H9 (cell line): ENCODE measurements around the gene NAA60. TPM values are rescaled to one million over a fixed set of nuclear protein-coding genes. Genes with fewer than 3 reads are reported as not detected.

Experiments used
- DNase-seq: peaks from one replicate; pipeline ENCODE4 v3.0.0-alpha.2; 2017
- H2AFZ ChIP-seq: one replicate; pipeline ENCODE4 v1.6.1; 2013; ENCODE audit warnings: mild to moderate bottlenecking, low read length, control low read depth, moderate library complexity
- H2AK5ac ChIP-seq: 2 replicates; pipeline ENCODE4 v1.6.1; 2013; ENCODE audit warnings: low read length, control low read depth, mixed read lengths; ENCODE audit not compliant: insufficient read length
- H2BK120ac ChIP-seq: one replicate; pipeline ENCODE4 v1.6.1; 2013; ENCODE audit warnings: low read depth, mild to moderate bottlenecking, low read length, control low read depth, inconsistent platforms; ENCODE audit not compliant: poor library complexity, severe bottlenecking
- H2BK12ac ChIP-seq: 2 replicates; pipeline ENCODE4 v1.6.1; 2013; ENCODE audit warnings: low read length, control low read depth, mixed read lengths, low read depth; ENCODE audit not compliant: insufficient read length
- H2BK15ac ChIP-seq: 2 replicates; pipeline ENCODE4 v1.6.1; 2013; ENCODE audit warnings: low read depth, low read length, control low read depth
- H2BK20ac ChIP-seq: one replicate; pipeline ENCODE4 v1.6.1; 2013; ENCODE audit warnings: low read depth, mild to moderate bottlenecking, low read length, control low read depth, inconsistent platforms; ENCODE audit not compliant: poor library complexity, severe bottlenecking
- H2BK5ac ChIP-seq: 2 replicates; pipeline ENCODE4 v1.6.1; 2013; ENCODE audit warnings: low read length, control low read depth, mixed read lengths; ENCODE audit not compliant: insufficient read length
- H3K14ac ChIP-seq: 2 replicates; pipeline ENCODE4 v1.6.1; 2013; ENCODE audit warnings: low read length, control low read depth; ENCODE audit not compliant: insufficient read depth
- H3K18ac ChIP-seq: 2 replicates; pipeline ENCODE4 v1.6.1; 2013; ENCODE audit warnings: low read depth, mild to moderate bottlenecking, mixed read lengths, low read length, control low read depth; ENCODE audit not compliant: insufficient read length
- H3K23ac ChIP-seq: 2 replicates; pipeline ENCODE4 v1.6.1; 2013; ENCODE audit warnings: low read length, control low read depth, mixed read lengths, low read depth; ENCODE audit not compliant: insufficient read length
- H3K23me2 ChIP-seq: 2 replicates; pipeline ENCODE4 v1.6.1; 2013; ENCODE audit warnings: low read depth, mild to moderate bottlenecking, mixed read lengths, low read length, control low read depth; ENCODE audit not compliant: insufficient read length, poor library complexity, severe bottlenecking
- H3K27ac ChIP-seq: 2 replicates; pipeline ENCODE4 v1.5.1; 2013; ENCODE audit warnings: low read length, control low read depth, mixed read lengths, low read depth; ENCODE audit not compliant: insufficient read length
- H3K27me3 ChIP-seq: 2 replicates; pipeline ENCODE4 v1.6.1; 2013; ENCODE audit warnings: low read length, control low read depth, inconsistent platforms; ENCODE audit not compliant: insufficient read depth
- H3K4ac ChIP-seq: 2 replicates; pipeline ENCODE4 v1.6.1; 2013; ENCODE audit warnings: low read depth, mild to moderate bottlenecking, control low read depth, inconsistent platforms, low read length, moderate library complexity
- H3K4me1 ChIP-seq: 2 replicates; pipeline ENCODE4 v1.6.1; 2013; ENCODE audit warnings: low read length, control low read depth, inconsistent platforms; ENCODE audit not compliant: insufficient read depth
- H3K4me2 ChIP-seq: 2 replicates; pipeline ENCODE4 v1.6.1; 2013; ENCODE audit warnings: low read length, control low read depth, mixed read lengths; ENCODE audit not compliant: insufficient read length, insufficient read depth
- H3K56ac ChIP-seq: 2 replicates; pipeline ENCODE4 v1.6.1; 2013; ENCODE audit warnings: low read depth, mild to moderate bottlenecking, mixed read lengths, low read length, control low read depth; ENCODE audit not compliant: insufficient read length
- H3K79me1 ChIP-seq: 2 replicates; pipeline ENCODE4 v1.6.1; 2013; ENCODE audit warnings: low read depth, mild to moderate bottlenecking, moderate library complexity, low read length, control low read depth, inconsistent platforms; ENCODE audit not compliant: insufficient read depth, poor library complexity, severe bottlenecking
- H3K79me2 ChIP-seq: 2 replicates; pipeline ENCODE4 v1.6.1; 2013; ENCODE audit warnings: low read length, control low read depth, inconsistent platforms; ENCODE audit not compliant: insufficient read depth
- H3K9ac ChIP-seq: 2 replicates; pipeline ENCODE4 v1.6.1; 2013; ENCODE audit warnings: low read length, control low read depth, mixed read lengths; ENCODE audit not compliant: insufficient read length; ENCODE audit errors: extremely low read depth
- H3K9me3 ChIP-seq: one replicate; pipeline ENCODE4 v1.6.1; 2013; ENCODE audit warnings: low read depth, low read length, inconsistent platforms; ENCODE audit not compliant: control insufficient read depth
- H3T11ph ChIP-seq: one replicate; pipeline ENCODE4 v1.6.1; 2013; ENCODE audit warnings: mild to moderate bottlenecking, low read length, control low read depth, inconsistent platforms
- H4K20me1 ChIP-seq: one replicate; pipeline ENCODE4 v1.6.1; 2013; ENCODE audit not compliant: control insufficient read depth, insufficient read length, insufficient read depth
- H4K5ac ChIP-seq: 2 replicates; pipeline ENCODE4 v1.6.1; 2013; ENCODE audit warnings: low read depth, mild to moderate bottlenecking, mixed read lengths, low read length, control low read depth; ENCODE audit not compliant: insufficient read length
- H4K8ac ChIP-seq: replicated peaks from 2 replicates; pipeline ENCODE4 v1.6.1; 2013; ENCODE audit warnings: low read length, control low read depth, mixed read lengths, low read depth; ENCODE audit not compliant: insufficient read length
- H4K91ac ChIP-seq: 2 replicates; pipeline ENCODE4 v1.6.1; 2013; ENCODE audit warnings: low read depth, mild to moderate bottlenecking, moderate library complexity, mixed read lengths, low read length, control low read depth; ENCODE audit not compliant: insufficient read length
- H3K27ac Mint-ChIP-seq, 3 experiments: 2 replicates in 2 of 3; 3 replicates in 1 of 3; pipeline ENCODE4 v1.8.0; 2020 to 2021; ENCODE audit warnings: mixed read lengths in 3 of 3, mild to moderate bottlenecking in 1 of 3, moderate library complexity in 1 of 3
- H3K27me3 Mint-ChIP-seq: 2 replicates; pipeline ENCODE4 v1.8.0; 2021; ENCODE audit warnings: low read depth, mild to moderate bottlenecking, moderate library complexity, mixed read lengths
- H3K36me3 Mint-ChIP-seq, 3 experiments: 2 replicates in 2 of 3; 3 replicates in 1 of 3; pipeline ENCODE4 v1.8.0; 2020 to 2021; ENCODE audit warnings: low read depth in 3 of 3, mixed read lengths in 3 of 3; ENCODE audit not compliant: insufficient read depth in 1 of 3
- H3K4me1 Mint-ChIP-seq, 2 experiments: 2 replicates each; pipeline ENCODE4 v1.8.0; 2020; ENCODE audit warnings: mixed read lengths in 2 of 2
- H3K4me3 Mint-ChIP-seq, 2 experiments: 2 replicates in 1 of 2; 3 replicates in 1 of 2; pipeline ENCODE4 v1.8.0; 2020 to 2021; ENCODE audit warnings: mild to moderate bottlenecking in 2 of 2, mixed read lengths in 2 of 2, moderate library complexity in 1 of 2
- H3K9me3 Mint-ChIP-seq, 2 experiments: 2 replicates in 1 of 2; 3 replicates in 1 of 2; pipeline ENCODE4 v1.8.0; 2020; ENCODE audit warnings: mild to moderate bottlenecking in 2 of 2, mixed read lengths in 2 of 2, moderate library complexity in 1 of 2
- WGBS: extraction: QIAGEN DNeasy Blood & Tissue Kit; methylation state at CpG from one replicate; pipeline ENCODE4 v1.1.7; 2013; ENCODE audit warnings: missing lambda C conversion rate, low lambda C conversion rate, mixed read lengths; ENCODE audit not compliant: insufficient read length; ENCODE audit errors: extremely low coverage; 5-methylcytosine and 5-hydroxymethylcytosine counted together
- total RNA-seq: library from RNA; stranded (reverse); gene quantifications from 2 replicates; pipeline ENCODE4 v1.2.1, GENCODE V29; 2021
- TF ChIP-seq, protein P1 (sequence below): fragments of 200-600 bp; sonication (generic); conservative IDR thresholded peaks from 3 replicates; pipeline ENCODE4 v1.8.0; 2021; ENCODE audit warnings: antibody characterized with exemption, mild to moderate bottlenecking

Gene NAA60
- total RNA-seq, 1 experiment from 2014 or later: 49.3 TPM

GRCh38 chr16:3513892-3514583 lies 70.6 kb downstream of the NAA60 start:
- no peak overlapping the region for H4K91ac ChIP-seq

More at GRCh38 chr16:3513892-3514583, 70.6 kb downstream of the NAA60 start:
- no peak overlapping the region; a peak in 1 of 7 replicates for H3K27ac Mint-ChIP-seq
- DNase-seq: no peak
- Histone ChIP-seq H4K20me1 (no peaks in the 10 kb centered on the region), H2BK120ac (no peak overlapping the region), H3K27me3 (no peaks in the 10 kb centered on the region), H3K18ac (no peak overlapping the region), H4K5ac (no peak overlapping the region), H3K9ac (no peak overlapping the region), H3K79me2 (no peaks in the 10 kb centered on the region), H3K56ac (no peak overlapping the region), H3T11ph (no peak overlapping the region), H2BK15ac (no peak overlapping the region), H2BK12ac (no peak overlapping the region), H3K14ac (no peak overlapping the region), H3K9me3 (no peaks in the 10 kb centered on the region), H2BK5ac (no peak overlapping the region), H3K79me1 (no peaks in the 10 kb centered on the region), H3K4me1 (no peaks in the 10 kb centered on the region), H4K8ac (no peak overlapping the region), H3K4me2 (no peak overlapping the region), H2AK5ac (no peak overlapping the region), H3K27ac (no peak overlapping the region), H3K23me2 (no peaks in the 10 kb centered on the region), H3K23ac (no peak overlapping the region), H3K4ac (no peak overlapping the region), H2AFZ (no peak overlapping the region), H2BK20ac (no peak overlapping the region)
- H3K4me1 Mint-ChIP-seq: peaks cover 0 to 4% of the 10 kb centered on the region in 2 experiments; a peak in 2 of 4 replicates
- H3K27me3 Mint-ChIP-seq: no peaks in the 10 kb centered on the region
- peaks cover 18 to 58% (median 35%) of the 10 kb centered on the region in 3 experiments; a peak in 6 of 7 replicates for H3K36me3 Mint-ChIP-seq
- no peak overlapping the region for H3K4me3 Mint-ChIP-seq
- TF ChIP-seq, protein P1, sequence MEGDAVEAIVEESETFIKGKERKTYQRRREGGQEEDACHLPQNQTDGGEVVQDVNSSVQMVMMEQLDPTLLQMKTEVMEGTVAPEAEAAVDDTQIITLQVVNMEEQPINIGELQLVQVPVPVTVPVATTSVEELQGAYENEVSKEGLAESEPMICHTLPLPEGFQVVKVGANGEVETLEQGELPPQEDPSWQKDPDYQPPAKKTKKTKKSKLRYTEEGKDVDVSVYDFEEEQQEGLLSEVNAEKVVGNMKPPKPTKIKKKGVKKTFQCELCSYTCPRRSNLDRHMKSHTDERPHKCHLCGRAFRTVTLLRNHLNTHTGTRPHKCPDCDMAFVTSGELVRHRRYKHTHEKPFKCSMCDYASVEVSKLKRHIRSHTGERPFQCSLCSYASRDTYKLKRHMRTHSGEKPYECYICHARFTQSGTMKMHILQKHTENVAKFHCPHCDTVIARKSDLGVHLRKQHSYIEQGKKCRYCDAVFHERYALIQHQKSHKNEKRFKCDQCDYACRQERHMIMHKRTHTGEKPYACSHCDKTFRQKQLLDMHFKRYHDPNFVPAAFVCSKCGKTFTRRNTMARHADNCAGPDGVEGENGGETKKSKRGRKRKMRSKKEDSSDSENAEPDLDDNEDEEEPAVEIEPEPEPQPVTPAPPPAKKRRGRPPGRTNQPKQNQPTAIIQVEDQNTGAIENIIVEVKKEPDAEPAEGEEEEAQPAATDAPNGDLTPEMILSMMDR: no peak
- H3K9me3 Mint-ChIP-seq: no peaks in the 10 kb centered on the region
- no CpG with 5 or more reads among the region's 7 CpGs for WGBS
